Neural progenitor cell (in vitro differentiated cells): ENCODE results near the gene LYZL4.

ENCODE experiments used
- EZH2phosphoT487 ChIP-seq: fragments of 200-600 bp; sonication (generic); IDR thresholded peaks from 2 replicates; pipeline ENCODE4 v1.6.1; 2017; ENCODE audit warnings: antibody characterized with exemption
- TF ChIP-seq, protein P1 (sequence below): fragments of 200-600 bp; sonication (generic); IDR thresholded peaks from 2 replicates; pipeline ENCODE4 v1.5.1; 2017; ENCODE audit warnings: antibody characterized with exemption, mild to moderate bottlenecking

DNA sequence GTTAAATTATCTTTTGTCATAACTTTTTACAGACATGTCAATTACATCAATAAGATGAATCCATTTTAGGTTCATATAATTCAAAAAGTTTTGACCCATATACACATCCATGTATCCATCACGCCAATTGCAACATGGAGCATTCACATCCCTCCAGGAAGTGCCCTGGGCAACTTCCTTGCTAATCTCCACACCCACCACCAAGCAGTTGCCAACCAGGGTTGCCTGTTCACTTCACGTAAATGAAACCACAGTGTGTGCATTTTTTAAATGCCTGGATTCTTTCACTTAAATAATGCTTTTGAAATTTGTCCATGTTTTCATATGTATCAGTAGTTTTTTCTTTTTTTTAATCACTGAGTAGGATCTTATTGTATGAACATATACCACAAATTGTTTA, 40.7 kb upstream of the LYZL4 start:
- TF ChIP-seq, protein P1, sequence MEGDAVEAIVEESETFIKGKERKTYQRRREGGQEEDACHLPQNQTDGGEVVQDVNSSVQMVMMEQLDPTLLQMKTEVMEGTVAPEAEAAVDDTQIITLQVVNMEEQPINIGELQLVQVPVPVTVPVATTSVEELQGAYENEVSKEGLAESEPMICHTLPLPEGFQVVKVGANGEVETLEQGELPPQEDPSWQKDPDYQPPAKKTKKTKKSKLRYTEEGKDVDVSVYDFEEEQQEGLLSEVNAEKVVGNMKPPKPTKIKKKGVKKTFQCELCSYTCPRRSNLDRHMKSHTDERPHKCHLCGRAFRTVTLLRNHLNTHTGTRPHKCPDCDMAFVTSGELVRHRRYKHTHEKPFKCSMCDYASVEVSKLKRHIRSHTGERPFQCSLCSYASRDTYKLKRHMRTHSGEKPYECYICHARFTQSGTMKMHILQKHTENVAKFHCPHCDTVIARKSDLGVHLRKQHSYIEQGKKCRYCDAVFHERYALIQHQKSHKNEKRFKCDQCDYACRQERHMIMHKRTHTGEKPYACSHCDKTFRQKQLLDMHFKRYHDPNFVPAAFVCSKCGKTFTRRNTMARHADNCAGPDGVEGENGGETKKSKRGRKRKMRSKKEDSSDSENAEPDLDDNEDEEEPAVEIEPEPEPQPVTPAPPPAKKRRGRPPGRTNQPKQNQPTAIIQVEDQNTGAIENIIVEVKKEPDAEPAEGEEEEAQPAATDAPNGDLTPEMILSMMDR, result no peak
- TF ChIP-seq EZH2phosphoT487, result no peak
